Parathyroid adenoma (tissue), 2 donors: Measurements from ENCODE around the gene MYO6.

Source experiments
- H2AFZ ChIP-seq: fragments of 300-600 bp; sonication (generic); one replicate; pipeline ENCODE4 v1.7.0; 2017; ENCODE audit warnings: antibody characterized with exemption, mild to moderate bottlenecking
- H3K27ac ChIP-seq: fragments of 300-600 bp; sonication (generic); one replicate; pipeline ENCODE4 v1.7.0; 2017
- H3K27me3 ChIP-seq: fragments of 300-600 bp; sonication (generic); one replicate; pipeline ENCODE4 v1.7.0; 2017; ENCODE audit warnings: low read length; ENCODE audit not compliant: control insufficient read depth, insufficient read depth
- H3K36me3 ChIP-seq: fragments of 300-600 bp; sonication (generic); one replicate; pipeline ENCODE4 v1.7.0; 2017; ENCODE audit warnings: low read length; ENCODE audit not compliant: control insufficient read depth, insufficient read depth
- H3K4me1 ChIP-seq: fragments of 300-600 bp; sonication (generic); one replicate; pipeline ENCODE4 v1.7.0; 2017; ENCODE audit warnings: control low read depth
- H3K4me2 ChIP-seq: fragments of 300-600 bp; sonication (generic); one replicate; pipeline ENCODE4 v1.7.0; 2017; ENCODE audit warnings: low read length
- H3K4me3 ChIP-seq: fragments of 300-600 bp; sonication (generic); one replicate; pipeline ENCODE4 v1.7.0; 2017; ENCODE audit warnings: low read depth, low read length
- H3K79me2 ChIP-seq: fragments of 300-600 bp; sonication (generic); one replicate; pipeline ENCODE4 v1.7.0; 2017; ENCODE audit warnings: control low read depth
- H3K9ac ChIP-seq: fragments of 300-600 bp; sonication (generic); one replicate; pipeline ENCODE4 v1.7.0; 2017; ENCODE audit warnings: mild to moderate bottlenecking
- H3K9me3 ChIP-seq: fragments of 300-600 bp; sonication (generic); one replicate; pipeline ENCODE4 v1.7.0; 2017; ENCODE audit warnings: low read length; ENCODE audit not compliant: control insufficient read depth
- CTCF ChIP-seq: fragments of 300-600 bp; sonication (generic); IDR thresholded peaks from one replicate; pipeline ENCODE4 v1.7.0; 2017; ENCODE audit warnings: antibody characterized with exemption, mild to moderate bottlenecking
- donor health status: primary hyperparathyroidism.

The MYO6 gene

GRCh38 chr6:75775219-75775618 lies 26.2 kb downstream of the MYO6 start:
- Histone ChIP-seq H3K4me1 (peaks cover 3% of the 10 kb centered on the region), H3K4me2 (no peak overlapping the region), H3K4me3 (no peak overlapping the region), H3K27me3 (no peaks in the 10 kb centered on the region), H3K9me3 (no peaks in the 10 kb centered on the region), H3K36me3 (no peaks in the 10 kb centered on the region), H3K9ac (no peak overlapping the region), H2AFZ (no peak overlapping the region), H3K27ac (no peak overlapping the region), H3K79me2 (peaks cover 18% of the 10 kb centered on the region)
- TF ChIP-seq CTCF = no peak

- H3K4me3 ChIP-seq = no peak overlapping the region
- no peak overlapping the region for H3K4me2 ChIP-seq
- H3K4me1 ChIP-seq = peaks cover 3% of the 10 kb centered on the region
- H3K9ac ChIP-seq = no peak overlapping the region
- H3K79me2 ChIP-seq = peaks cover 12% of the 10 kb centered on the region
- no peak for TF ChIP-seq CTCF
- no peaks in the 10 kb centered on the region for H3K36me3 ChIP-seq
- no peak overlapping the region for H2AFZ ChIP-seq
- H3K9me3 ChIP-seq = no peaks in the 10 kb centered on the region
- H3K27me3 ChIP-seq = no peaks in the 10 kb centered on the region
- no peak overlapping the region for H3K27ac ChIP-seq
Measured at GRCh38 chr6:75776461-75776860, 27.4 kb downstream of the MYO6 start.

- Histone ChIP-seq H2AFZ (no peak overlapping the region), H3K27me3 (no peaks in the 10 kb centered on the region), H3K27ac (no peak overlapping the region), H3K4me1 (peaks cover 5% of the 10 kb centered on the region), H3K4me2 (no peak overlapping the region), H3K4me3 (no peak overlapping the region), H3K9ac (no peak overlapping the region), H3K36me3 (no peaks in the 10 kb centered on the region), H3K79me2 (peaks cover 9% of the 10 kb centered on the region), H3K9me3 (no peaks in the 10 kb centered on the region)
- TF ChIP-seq CTCF = no peak
Measured at GRCh38 chr6:75778757-75779156, 29.7 kb downstream of the MYO6 start.

GRCh38 chr6:75786152-75786551 lies 37.1 kb downstream of the MYO6 start:
- no peak overlapping the region for H3K27ac ChIP-seq
- H3K4me2 ChIP-seq = no peak overlapping the region
- H3K4me3 ChIP-seq = no peak overlapping the region
- no peaks in the 10 kb centered on the region for H3K36me3 ChIP-seq
- H2AFZ ChIP-seq = no peak overlapping the region
- H3K9ac ChIP-seq = no peak overlapping the region
- no peaks in the 10 kb centered on the region for H3K27me3 ChIP-seq
- no peak for TF ChIP-seq CTCF
- H3K79me2 ChIP-seq = peaks cover 9% of the 10 kb centered on the region
- peaks cover 2% of the 10 kb centered on the region for H3K4me1 ChIP-seq
- no peaks in the 10 kb centered on the region for H3K9me3 ChIP-seq

GRCh38 chr6:75788894-75789293 lies 39.9 kb downstream of the MYO6 start:
- Histone ChIP-seq H3K4me2 (no peak overlapping the region), H3K4me3 (no peak overlapping the region), H3K27ac (no peak overlapping the region), H3K36me3 (no peaks in the 10 kb centered on the region), H3K9me3 (no peaks in the 10 kb centered on the region), H3K79me2 (peaks cover 9% of the 10 kb centered on the region), H3K9ac (no peak overlapping the region), H3K27me3 (no peaks in the 10 kb centered on the region), H3K4me1 (no peaks in the 10 kb centered on the region), H2AFZ (no peak overlapping the region)
- no peak for TF ChIP-seq CTCF
